ENCODE results near the gene ITGB7. TPM values are rescaled to one million over a fixed set of nuclear protein-coding genes. Genes with fewer than 3 reads are reported as not detected.

Gene ITGB7, protein sequence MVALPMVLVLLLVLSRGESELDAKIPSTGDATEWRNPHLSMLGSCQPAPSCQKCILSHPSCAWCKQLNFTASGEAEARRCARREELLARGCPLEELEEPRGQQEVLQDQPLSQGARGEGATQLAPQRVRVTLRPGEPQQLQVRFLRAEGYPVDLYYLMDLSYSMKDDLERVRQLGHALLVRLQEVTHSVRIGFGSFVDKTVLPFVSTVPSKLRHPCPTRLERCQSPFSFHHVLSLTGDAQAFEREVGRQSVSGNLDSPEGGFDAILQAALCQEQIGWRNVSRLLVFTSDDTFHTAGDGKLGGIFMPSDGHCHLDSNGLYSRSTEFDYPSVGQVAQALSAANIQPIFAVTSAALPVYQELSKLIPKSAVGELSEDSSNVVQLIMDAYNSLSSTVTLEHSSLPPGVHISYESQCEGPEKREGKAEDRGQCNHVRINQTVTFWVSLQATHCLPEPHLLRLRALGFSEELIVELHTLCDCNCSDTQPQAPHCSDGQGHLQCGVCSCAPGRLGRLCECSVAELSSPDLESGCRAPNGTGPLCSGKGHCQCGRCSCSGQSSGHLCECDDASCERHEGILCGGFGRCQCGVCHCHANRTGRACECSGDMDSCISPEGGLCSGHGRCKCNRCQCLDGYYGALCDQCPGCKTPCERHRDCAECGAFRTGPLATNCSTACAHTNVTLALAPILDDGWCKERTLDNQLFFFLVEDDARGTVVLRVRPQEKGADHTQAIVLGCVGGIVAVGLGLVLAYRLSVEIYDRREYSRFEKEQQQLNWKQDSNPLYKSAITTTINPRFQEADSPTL
- 1 to 10 TPM in 1 of 12 donors, under 1 TPM in 9, not detected in 2; 0.31 to 4.2 (median 0.84) TPM for polyA plus RNA-seq (ENCODE audit: insufficient read length in 12 of 12)
- long read RNA-seq, donor 1, partial matches to known transcripts = 6 of 6 reads
- long read RNA-seq, donor 1, other reads (novel, unspliced or antisense) = 0 of 6 reads
- long read RNA-seq, donor 2 = 0 reads
- long read RNA-seq, donor 3 = 0 reads
- long read RNA-seq, donor 4 = 0 reads
- long read RNA-seq, donor 5 = 0 reads
- long read RNA-seq, donor 6 = 0 reads
- long read RNA-seq, donor 7 = 0 reads
- long read RNA-seq, donor 8, partial matches to known transcripts = 0 of 1 reads
- long read RNA-seq, donor 8, other reads (novel, unspliced or antisense) = 0 of 1 reads
- long read RNA-seq, donor 9 = 0 reads
- long read RNA-seq, donor 10 = 0 reads
- long read RNA-seq, donor 11 = 0 reads

DNA sequence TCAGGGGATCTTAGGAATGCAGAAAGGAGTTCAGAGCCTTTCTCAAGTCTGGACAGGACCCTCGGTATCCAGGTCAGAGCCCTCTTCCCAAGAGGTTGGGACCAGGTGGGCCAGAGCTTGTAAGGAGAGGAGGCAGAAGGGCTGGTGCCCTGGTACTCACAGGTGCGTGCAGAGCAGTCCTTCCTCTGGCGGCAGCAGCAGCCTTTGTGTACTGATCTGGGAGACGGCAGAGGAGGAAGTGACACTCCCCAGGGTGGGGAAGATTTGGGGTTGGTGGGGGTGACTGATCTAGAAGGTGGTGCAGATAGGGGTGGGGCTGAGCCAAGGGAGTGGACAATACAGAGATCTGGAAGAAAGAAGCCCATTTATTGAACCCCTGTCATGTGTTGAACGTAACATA lies at the start of gene ITGB7:
Gene ITGB7 (minus strand): TSS at position 210 of the 400 bp plus-strand sequence. CDS start 6,808 bp downstream, outside the sequence.
- no peak for DNase-seq

GRCh38 chr12:53255996-53256395 lies 48.9 kb upstream of the ITGB7 start:
- no peak for DNase-seq

GRCh38 chr12:53254816-53255545 lies 47.9 kb upstream of the ITGB7 start:
- DNase-seq = no peak

DNA sequence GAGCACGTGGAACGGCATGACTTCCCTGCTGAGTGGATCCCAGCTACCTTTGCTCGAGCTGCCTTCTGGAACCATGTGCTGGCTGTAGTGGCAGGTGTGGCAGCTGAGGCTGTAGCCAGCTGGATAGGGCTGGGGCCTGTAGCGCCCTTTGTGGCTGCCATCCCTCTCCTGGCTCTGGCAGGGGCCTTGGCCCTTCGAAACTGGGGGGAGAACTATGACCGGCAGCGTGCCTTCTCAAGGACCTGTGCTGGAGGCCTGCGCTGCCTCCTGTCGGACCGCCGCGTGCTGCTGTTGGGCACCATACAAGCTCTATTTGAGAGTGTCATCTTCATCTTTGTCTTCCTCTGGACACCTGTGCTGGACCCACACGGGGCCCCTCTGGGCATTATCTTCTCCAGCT lies 46.2 kb upstream of the ITGB7 start:
- DNase-seq = no peak

DNA sequence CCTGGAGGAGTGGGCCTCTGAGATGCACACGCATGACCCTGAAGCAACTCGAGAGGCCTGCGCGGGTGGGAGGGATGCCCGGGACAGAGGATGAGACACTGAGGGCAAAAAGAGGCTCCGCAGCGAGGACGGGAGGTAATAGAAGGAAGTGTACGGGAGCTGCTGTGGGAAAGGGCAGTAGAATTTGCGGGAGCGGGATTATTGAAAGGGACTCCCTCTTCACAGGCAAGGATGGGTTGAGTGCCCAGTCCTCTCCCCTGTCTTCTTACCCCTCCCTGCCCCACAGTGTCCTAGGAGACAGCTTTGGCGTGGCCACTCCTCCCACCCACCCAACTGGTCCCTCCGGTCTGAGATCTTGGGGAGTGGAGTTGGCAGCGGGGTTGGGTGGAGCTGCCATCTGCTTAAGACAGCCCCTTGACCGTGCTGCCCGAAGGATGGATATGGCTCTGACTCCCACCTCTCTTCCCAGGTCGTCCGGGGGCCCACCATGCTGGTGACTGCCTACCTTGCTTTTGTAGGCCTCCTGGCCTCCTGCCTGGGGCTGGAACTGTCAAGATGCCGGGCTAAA lies 45.4 kb upstream of the ITGB7 start:
- DNase-seq = no peak

- DNase-seq = peak; percentile 74
Observed at GRCh38 chr12:53251477-53252348, 44.7 kb upstream of the ITGB7 start.

DNA sequence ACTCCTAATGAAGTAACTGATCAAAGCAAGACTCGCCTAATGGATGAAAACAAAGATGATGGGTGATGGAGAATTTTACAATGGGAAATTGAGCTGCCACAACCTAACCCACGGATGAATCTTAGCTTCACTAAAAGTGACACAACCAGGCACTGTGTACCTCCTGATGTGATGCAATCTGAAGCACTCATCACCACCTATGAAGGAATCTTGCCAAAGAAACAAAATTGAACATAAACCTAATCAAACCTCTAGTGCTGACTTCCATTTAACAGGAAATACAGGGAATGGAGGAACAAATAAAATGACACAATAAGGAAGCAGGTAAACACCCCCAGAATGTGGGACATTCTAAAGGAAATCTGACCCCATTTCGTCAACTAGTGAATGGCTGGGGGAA lies 38.2 kb upstream of the ITGB7 start:
- DNase-seq = no peak

DNA sequence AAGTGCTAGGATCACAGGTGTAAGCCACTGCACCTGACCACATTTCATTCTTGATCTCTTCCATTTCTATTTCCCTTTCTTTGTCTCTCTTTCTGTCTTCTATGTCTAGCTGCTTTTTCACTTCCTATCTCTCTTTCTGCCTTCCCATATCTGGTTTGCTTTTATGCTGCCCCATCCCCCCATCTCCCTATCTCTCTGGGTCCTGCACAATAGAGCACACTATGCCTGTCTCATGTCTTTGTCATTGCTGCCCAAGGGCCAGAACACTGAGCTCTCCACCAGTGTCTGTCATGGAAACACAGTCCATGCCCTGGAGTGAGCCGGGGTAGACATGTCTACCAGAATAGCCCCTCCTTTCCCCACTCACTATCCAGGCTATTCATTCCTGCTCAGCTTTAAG lies 37.3 kb upstream of the ITGB7 start:
- DNase-seq = no peak

DNA sequence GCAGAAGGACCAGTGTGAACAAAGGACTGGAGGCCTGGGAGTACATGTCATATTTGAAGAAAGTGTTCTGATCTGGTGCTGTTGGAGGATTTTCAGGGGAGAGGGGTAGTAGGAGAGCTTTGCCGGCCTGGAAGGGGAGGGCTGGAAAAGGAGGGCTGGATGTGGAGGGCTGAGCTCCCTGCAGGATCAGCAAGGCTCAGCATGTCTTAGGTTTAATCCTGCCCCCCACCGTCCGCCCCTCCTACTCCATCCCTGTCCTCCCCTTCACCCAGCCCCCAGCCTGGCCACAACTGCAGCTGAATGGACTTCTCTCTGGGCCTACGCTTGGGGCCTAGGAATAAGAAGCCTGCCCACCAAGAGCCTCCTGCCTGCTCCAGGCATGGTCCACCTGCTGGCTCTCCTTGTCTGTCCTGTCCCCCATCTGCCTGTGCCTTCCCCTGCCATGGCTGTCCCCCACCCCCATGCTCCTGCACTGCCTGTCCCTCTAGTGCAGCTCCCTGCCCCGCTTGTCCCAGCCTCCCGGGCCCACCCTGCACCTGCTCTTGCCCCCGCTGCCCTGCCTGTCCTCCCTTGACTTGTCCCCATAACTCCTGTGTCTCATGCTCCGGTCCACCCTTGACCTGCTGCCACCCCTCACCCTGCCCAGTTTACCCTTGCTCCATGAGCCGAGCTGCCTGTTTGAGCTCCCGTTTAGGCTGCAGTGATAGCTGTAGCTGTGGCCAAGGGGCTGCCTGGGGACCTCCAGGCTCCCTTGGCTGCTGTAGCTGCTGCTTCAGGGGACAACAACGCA lies 34.8 kb upstream of the ITGB7 start:
- no peak for DNase-seq

DNA sequence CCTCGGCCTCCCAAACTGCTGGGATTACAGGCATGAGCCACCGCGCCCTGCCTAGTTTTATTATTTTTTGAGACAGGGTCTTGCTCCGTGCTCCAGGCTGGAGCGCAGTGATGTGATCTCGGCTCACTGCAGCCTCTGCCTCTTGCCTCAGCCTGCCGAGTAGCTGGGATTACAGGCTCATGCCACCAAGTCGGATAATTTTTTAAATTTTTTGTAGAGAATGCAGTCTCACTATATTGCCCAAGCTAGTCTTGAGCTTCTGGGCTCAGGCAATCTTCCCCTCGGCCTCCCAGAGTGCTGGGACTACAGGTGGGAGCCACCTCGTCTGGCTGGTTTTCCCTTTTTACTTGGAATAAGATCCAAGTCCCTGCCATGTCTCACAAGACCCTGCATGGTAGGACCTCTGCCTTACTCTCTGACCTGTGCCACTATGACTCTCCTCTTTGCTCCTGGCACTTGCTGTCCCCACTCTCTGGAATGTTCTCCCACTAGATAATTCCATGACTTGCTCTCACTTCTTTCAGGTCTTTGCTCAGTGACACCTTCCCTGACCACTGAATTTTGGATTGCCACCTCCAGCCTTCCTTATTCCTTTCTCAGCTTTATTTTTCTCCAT lies 32.7 kb upstream of the ITGB7 start:
- DNase-seq = no peak

DNA sequence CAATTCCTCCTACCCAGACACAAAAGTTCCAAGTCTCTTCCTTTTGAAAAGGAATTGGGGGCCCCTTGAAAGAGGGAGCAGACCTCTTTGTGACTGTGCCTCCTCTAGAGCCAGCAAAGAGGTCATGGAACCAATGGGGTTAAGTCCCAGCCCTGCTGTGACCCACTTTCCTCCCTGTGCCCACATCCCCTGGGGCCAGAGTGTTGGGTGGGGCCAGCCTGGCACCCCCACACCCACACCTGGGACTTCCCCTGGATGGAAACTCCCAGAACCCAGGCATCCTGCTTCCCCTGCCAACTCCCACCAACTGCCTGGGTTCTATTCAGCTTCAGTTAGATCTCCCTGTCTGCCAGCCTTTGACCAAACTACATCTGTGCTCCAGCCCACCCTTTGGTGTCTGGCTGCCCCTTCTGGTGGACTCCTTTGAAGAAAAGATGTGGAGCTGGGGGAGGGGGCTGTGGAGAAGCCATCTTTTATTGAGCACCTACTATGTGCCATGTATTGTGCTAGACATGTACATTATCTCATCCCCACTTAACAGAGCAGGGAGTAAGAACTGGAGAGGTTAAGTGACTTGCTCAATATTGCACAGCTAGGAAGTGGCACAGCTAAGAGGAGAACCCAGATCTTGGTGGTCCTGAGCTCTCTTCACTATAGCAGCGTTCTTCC lies 29.5 kb upstream of the ITGB7 start:
- DNase-seq = no peak

- no peak for DNase-seq
Observed at GRCh38 chr12:53235742-53236442, 28.8 kb upstream of the ITGB7 start.

- no peak for DNase-seq
Observed at GRCh38 chr12:53235164-53235563, 28.1 kb upstream of the ITGB7 start.

GRCh38 chr12:53234271-53234914 lies 27.3 kb upstream of the ITGB7 start:
- no peak for DNase-seq

DNA sequence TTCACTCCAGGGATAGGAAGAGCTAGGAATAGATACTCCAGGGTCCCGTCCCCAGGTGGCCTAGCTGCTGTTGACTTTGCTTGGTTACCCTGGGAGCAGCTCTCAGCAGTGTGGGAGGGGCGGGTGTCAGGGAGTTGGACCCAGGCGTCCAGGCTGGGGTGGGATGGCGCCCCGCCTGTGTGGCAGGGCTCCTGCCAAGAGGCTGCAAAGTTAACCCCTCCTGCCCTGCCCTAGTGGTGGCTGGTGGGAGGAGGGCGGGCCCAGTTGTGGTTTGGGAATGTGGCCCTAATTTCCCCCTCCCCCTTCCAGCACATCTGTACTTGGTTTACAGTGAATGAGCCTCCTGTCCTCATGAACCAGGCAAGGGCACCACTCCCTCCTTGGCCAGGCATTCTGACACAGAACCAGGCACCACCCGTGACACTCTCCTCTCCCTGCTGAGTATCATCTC lies 26.6 kb upstream of the ITGB7 start:
- DNase-seq = no peak

- no peak for DNase-seq
Observed at GRCh38 chr12:53232646-53233461, 25.8 kb upstream of the ITGB7 start.

Measured in muscle of arm (tissue), 14 donors.